ENCODE results near the gene SHH.

- TF ChIP-seq POLR2A (IDR thresholded peaks at IDR 0.05), result no peak
- no peak for TF ChIP-seq CTCF (IDR thresholded peaks at IDR 0.05)
These were observed 6.0 kb downstream of the SHH start for GRCh38 chr7:155806096-155806871.
